Astrocyte of the cerebellum (primary cell): ENCODE results near the gene DOC2B.
"Not testable (repeated sequence)": the region's sequence is repeated elsewhere in the genome, so short reads cannot be mapped to it uniquely, and the experiment has no call there.

Source experiments
- DNase-seq: peaks from one replicate; pipeline ENCODE4 v3.0.0-alpha.2; 2011; ENCODE audit warnings: low read depth
- H3K4me3 ChIP-seq: 2 replicates; pipeline ENCODE4 v1.5.1; 2011; ENCODE audit warnings: mild to moderate bottlenecking, low read depth, low read length, moderate library complexity
- in situ Hi-C: cut with HindIII; loops from 2 replicates; pipeline ENCODE4 v1.10.0; 2017; ENCODE audit warnings: low sequenced_read_pairs
- TF ChIP-seq, protein P1 (sequence below): IDR thresholded peaks from 2 replicates; pipeline ENCODE4 v1.5.1; 2012; ENCODE audit warnings: low read length, low read depth, moderate library complexity, mild to moderate bottlenecking; ENCODE audit errors: missing control alignments

Gene DOC2B

GRCh38 chr17:227078-227945 lies 45.9 kb upstream of the DOC2B start:
- in situ Hi-C loops: no loop called here
- DNase-seq: no peak
- no peak overlapping the region for H3K4me3 ChIP-seq
- TF ChIP-seq, protein P1, sequence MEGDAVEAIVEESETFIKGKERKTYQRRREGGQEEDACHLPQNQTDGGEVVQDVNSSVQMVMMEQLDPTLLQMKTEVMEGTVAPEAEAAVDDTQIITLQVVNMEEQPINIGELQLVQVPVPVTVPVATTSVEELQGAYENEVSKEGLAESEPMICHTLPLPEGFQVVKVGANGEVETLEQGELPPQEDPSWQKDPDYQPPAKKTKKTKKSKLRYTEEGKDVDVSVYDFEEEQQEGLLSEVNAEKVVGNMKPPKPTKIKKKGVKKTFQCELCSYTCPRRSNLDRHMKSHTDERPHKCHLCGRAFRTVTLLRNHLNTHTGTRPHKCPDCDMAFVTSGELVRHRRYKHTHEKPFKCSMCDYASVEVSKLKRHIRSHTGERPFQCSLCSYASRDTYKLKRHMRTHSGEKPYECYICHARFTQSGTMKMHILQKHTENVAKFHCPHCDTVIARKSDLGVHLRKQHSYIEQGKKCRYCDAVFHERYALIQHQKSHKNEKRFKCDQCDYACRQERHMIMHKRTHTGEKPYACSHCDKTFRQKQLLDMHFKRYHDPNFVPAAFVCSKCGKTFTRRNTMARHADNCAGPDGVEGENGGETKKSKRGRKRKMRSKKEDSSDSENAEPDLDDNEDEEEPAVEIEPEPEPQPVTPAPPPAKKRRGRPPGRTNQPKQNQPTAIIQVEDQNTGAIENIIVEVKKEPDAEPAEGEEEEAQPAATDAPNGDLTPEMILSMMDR: no peak

DNA sequence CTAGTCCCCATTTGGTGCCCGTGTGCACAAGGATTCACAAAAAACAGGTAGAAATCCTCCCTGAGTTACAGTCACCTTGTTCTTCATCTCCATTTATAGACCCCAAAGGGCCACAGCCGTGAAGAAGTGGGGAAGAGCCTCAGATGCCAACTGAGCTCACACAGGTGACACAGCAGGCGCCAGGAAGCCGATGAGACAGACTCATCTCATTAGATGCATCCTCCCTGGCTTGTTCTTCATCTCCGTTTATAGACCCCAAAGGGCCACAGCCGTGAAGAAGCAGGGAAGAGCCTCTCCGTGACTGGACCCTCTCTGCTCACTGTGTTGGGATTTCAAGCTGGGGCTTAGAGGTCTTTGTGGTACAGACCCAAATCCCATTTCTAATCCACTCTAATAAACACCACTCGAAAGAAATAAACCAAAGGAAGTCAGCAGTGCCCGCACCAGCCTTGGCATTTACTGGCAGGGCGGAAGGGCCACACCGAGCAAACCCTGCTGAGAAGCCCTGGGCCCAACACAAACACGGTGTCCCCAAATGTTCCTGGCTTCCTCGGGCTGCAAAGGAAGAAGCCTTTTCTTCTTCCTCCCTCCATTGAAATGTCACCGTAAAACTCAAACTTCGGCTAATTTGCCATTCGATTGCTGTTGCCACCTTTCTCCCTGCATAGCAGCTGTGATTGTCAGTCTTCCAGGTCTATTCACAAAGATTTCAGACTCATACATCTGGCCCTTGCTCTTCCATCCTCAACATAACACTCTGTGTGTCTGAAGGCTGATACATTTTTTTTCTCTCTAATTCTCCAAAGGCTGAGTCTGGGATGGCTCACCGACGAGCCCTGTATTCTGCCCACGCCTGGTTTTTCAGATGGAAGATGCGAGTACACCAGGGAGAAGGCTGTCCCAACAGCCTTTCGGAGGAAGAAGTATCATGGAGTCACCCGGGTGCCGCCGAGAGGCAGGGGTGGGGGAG lies 44.9 kb upstream of the DOC2B start:
- no peak for DNase-seq
- in situ Hi-C loops: no loop called here
- no peak overlapping the region for H3K4me3 ChIP-seq
- TF ChIP-seq, protein P1: no peak

DNA sequence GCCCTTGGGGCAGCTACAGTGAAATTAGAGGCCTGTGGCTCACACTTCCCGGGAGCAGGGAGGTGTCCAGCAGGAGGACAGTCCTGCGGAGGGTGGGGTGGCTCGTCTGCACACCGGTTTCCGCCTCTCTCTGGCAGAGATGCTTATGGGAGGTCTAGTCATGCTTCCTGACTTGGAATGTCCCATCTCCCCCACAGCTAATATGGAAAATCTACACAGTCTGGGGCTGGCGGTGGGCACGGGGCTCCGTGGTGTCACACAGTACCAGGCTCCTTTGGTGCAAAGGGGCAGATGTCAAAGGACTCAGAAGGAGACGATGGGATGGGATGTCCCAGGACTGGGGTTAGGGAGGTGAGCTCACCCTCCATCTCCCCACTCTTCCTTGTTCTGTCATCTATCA lies 44.1 kb upstream of the DOC2B start:
- no peak for DNase-seq
- TF ChIP-seq, protein P1: no peak
- no peak overlapping the region for H3K4me3 ChIP-seq
- in situ Hi-C loops: no loop called here

- DNase-seq, in situ Hi-C loops, H3K4me3 ChIP-seq: not testable (repeated sequence)
These were observed 43.1 kb upstream of the DOC2B start for GRCh38 chr17:224576-224975.

DNA sequence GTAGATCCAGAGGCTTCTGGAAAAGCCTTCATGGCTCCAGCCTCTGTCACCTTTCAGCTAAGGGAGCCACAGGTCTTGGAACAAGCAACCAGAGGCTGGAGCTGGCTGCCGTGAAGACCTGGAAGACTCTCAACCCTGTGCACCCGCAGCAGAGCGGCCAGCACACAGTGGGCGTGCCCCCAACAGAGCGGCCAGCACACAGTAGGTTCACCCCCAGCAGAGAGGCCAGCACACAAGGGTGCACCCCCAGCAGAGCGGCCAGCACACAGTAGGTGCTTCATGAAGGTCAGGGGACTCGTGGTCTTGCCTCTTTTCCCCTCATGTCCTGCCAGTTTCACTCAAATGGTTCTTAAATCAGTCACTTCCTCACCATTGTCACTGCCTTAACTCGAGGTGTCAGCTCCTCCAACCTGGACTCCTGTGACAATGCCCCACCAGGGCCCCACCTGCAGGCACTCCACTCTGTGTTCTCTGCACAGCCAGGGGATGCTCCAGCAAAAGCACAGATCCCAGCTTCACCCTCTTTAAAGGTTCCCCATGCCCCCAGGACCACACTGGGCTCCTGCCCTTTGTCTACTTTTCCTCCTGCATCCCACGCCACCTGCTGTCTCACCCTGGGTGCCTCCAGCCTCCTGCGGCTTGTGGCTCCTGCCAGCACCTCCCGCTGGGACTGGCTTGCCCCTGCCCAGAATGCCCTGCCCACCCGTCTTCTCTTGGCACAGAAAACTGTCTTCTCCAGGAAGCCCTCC lies 42.4 kb upstream of the DOC2B start:
- DNase-seq: no peak
- in situ Hi-C loops: no loop called here
- no peak overlapping the region for H3K4me3 ChIP-seq
- TF ChIP-seq, protein P1: no peak

- DNase-seq: no peak
- TF ChIP-seq, protein P1: no peak
- in situ Hi-C loops: no loop called here
- H3K4me3 ChIP-seq: no peak overlapping the region
These were observed 40.7 kb upstream of the DOC2B start for GRCh38 chr17:222172-222571.
